HTR-8/SVneo (cell line): ENCODE measurements around the gene PLEKHM1.
A peak's percentile ranks its signal among the peaks of the same experiment; 100 is the strongest.

Source experiments
- DNase-seq: peaks from one replicate; pipeline ENCODE4 v3.0.0; 2011; ENCODE audit warnings: low spot score, mixed read lengths; ENCODE audit not compliant: insufficient read length
- FAIRE-seq: peaks from 2 replicates; lab custom pipeline; 2011; peaks lifted over from hg19 to GRCh38; lab: Jason Lieb, UNC

PLEKHM1 gene

GRCh38 chr17:45387739-45388138, 102.8 kb downstream of the PLEKHM1 start:
- DNase-seq (no peak), FAIRE-seq (no peak)

GRCh38 chr17:45386178-45386577, 104.3 kb downstream of the PLEKHM1 start:
- no peak for DNase-seq
- peak; percentile 9 for FAIRE-seq
